ENCODE data around the gene PLBD2. TPM values are rescaled to one million over a fixed set of nuclear protein-coding genes. Genes with fewer than 3 reads are reported as not detected.

Gene PLBD2
- total and polyA plus RNA-seq, 9 of the 15 experiments (the other 6 are each of a cell fraction or from before 2014, with no cell fraction given) = 2.4 to 37.4 (median 6.0) TPM

DNA sequence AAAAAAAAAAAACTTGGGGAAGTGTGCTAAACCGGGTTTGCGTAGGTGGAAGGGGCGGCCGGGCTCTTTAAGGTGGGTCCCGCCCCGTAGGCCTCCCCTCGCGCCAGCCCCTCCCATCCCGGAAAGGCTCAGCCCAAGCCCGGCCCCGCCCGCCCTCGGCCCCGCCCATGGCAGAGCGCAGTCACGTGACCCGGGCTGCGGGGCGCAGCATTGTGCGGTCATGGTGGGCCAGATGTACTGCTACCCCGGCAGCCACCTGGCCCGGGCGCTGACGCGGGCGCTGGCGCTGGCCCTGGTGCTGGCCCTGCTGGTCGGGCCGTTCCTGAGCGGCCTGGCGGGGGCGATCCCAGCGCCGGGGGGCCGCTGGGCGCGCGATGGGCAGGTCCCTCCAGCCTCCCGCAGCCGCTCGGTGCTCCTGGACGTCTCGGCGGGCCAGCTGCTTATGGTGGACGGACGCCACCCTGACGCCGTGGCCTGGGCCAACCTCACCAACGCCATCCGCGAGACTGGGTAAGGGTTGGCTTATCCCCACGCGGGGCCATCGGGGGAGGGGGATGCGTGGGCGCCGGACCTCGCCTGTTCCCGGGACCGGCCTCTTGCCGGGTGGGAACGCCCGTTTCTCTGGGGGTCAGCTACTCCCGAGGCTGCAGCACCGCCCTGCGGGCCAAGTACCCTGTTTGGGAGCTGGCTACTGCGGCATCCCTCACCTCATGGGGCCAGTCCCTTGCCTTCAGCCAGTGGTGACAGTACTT lies at the start of gene PLBD2 (continued):
- 0 out of 2 replicates have a peak, but pooled peaks have one; percentile 24 for TF ChIP-seq SPI1 (IDR thresholded peaks at IDR 0.05; ENCODE audit: borderline replicate concordance, low read depth, low read length)
- TF ChIP-seq SIN3B (IDR thresholded peaks at IDR 0.05; ENCODE audit: low read depth) = peak; percentile 86
- TF ChIP-seq HMGN3 (IDR thresholded peaks at IDR 0.05; ENCODE audit: borderline replicate concordance, extremely low read depth, insufficient read length, low read depth, low read length) = peak; percentile 62
- no peak for TF ChIP-seq CBX5 (IDR thresholded peaks at IDR 0.05; ENCODE audit: borderline replicate concordance, low read depth)
- TF ChIP-seq, protein P1, sequence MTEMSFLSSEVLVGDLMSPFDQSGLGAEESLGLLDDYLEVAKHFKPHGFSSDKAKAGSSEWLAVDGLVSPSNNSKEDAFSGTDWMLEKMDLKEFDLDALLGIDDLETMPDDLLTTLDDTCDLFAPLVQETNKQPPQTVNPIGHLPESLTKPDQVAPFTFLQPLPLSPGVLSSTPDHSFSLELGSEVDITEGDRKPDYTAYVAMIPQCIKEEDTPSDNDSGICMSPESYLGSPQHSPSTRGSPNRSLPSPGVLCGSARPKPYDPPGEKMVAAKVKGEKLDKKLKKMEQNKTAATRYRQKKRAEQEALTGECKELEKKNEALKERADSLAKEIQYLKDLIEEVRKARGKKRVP (CRISPR knock-in tag; IDR thresholded peaks at IDR 0.05) = no peak
- TF ChIP-seq, protein P2, sequence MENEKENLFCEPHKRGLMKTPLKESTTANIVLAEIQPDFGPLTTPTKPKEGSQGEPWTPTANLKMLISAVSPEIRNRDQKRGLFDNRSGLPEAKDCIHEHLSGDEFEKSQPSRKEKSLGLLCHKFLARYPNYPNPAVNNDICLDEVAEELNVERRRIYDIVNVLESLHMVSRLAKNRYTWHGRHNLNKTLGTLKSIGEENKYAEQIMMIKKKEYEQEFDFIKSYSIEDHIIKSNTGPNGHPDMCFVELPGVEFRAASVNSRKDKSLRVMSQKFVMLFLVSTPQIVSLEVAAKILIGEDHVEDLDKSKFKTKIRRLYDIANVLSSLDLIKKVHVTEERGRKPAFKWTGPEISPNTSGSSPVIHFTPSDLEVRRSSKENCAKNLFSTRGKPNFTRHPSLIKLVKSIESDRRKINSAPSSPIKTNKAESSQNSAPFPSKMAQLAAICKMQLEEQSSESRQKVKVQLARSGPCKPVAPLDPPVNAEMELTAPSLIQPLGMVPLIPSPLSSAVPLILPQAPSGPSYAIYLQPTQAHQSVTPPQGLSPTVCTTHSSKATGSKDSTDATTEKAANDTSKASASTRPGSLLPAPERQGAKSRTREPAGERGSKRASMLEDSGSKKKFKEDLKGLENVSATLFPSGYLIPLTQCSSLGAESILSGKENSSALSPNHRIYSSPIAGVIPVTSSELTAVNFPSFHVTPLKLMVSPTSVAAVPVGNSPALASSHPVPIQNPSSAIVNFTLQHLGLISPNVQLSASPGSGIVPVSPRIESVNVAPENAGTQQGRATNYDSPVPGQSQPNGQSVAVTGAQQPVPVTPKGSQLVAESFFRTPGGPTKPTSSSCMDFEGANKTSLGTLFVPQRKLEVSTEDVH (IDR thresholded peaks at IDR 0.05; ENCODE audit: low read depth, partially characterized antibody) = no peak
- no peak for TF ChIP-seq FOXJ3 (CRISPR knock-in tag; IDR thresholded peaks at IDR 0.05)
- TF ChIP-seq BRD9 (IDR thresholded peaks at IDR 0.05; ENCODE audit: low read depth, partially characterized antibody) = no peak
- TF ChIP-seq TRIM28 (IDR thresholded peaks at IDR 0.05) = no peak
- TF ChIP-seq, protein P3, sequence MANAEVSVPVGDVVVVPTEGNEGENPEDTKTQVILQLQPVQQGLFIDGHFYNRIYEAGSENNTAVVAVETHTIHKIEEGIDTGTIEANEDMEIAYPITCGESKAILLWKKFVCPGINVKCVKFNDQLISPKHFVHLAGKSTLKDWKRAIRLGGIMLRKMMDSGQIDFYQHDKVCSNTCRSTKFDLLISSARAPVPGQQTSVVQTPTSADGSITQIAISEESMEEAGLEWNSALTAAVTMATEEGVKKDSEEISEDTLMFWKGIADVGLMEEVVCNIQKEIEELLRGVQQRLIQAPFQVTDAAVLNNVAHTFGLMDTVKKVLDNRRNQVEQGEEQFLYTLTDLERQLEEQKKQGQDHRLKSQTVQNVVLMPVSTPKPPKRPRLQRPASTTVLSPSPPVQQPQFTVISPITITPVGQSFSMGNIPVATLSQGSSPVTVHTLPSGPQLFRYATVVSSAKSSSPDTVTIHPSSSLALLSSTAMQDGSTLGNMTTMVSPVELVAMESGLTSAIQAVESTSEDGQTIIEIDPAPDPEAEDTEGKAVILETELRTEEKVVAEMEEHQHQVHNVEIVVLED (CRISPR knock-in tag; IDR thresholded peaks at IDR 0.05) = no peak
- TF ChIP-seq ZNF79 (CRISPR knock-in tag; IDR thresholded peaks at IDR 0.05; ENCODE audit: low read depth) = no peak
- TF ChIP-seq IFI16 (CRISPR knock-in tag; IDR thresholded peaks at IDR 0.05) = no peak
- TF ChIP-seq NRF1 (conservative IDR thresholded peaks at IDR 0.05 in 1 of 2, IDR thresholded peaks at IDR 0.05 in 1 of 2) = peak; percentile 43 to 56; a peak in 3 of 4 replicates
- no peak for TF ChIP-seq DMBX1 (CRISPR knock-in tag; IDR thresholded peaks at IDR 0.05; ENCODE audit: borderline replicate concordance)
- TF ChIP-seq PHF21A (IDR thresholded peaks at IDR 0.05; ENCODE audit: borderline replicate concordance, low read depth) = no peak
- TF ChIP-seq GTF2E2 (tag; IDR thresholded peaks at IDR 0.05) = no peak
- TF ChIP-seq, protein P4, sequence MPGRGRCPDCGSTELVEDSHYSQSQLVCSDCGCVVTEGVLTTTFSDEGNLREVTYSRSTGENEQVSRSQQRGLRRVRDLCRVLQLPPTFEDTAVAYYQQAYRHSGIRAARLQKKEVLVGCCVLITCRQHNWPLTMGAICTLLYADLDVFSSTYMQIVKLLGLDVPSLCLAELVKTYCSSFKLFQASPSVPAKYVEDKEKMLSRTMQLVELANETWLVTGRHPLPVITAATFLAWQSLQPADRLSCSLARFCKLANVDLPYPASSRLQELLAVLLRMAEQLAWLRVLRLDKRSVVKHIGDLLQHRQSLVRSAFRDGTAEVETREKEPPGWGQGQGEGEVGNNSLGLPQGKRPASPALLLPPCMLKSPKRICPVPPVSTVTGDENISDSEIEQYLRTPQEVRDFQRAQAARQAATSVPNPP (IDR thresholded peaks at IDR 0.05; ENCODE audit: borderline replicate concordance, insufficient read depth, insufficient read length) = no peak
- TF ChIP-seq PBX2 (CRISPR knock-in tag; IDR thresholded peaks at IDR 0.05; ENCODE audit: low read depth) = no peak
- TF ChIP-seq PBX2 (tag; conservative IDR thresholded peaks at IDR 0.05; ENCODE audit: low read depth) = no peak

All from K562 (cell line).